HG03565 (cell line): ENCODE data around the gene EGFLAM.

Source experiments
- ATAC-seq: cut with Tn5 transposase; IDR thresholded peaks from one replicate; pipeline ENCODE4 v1.9.1; 2021; ENCODE audit warnings: mild to moderate bottlenecking, moderate library complexity; ENCODE audit not compliant: unreplicated experiment

The EGFLAM gene

GRCh38 chr5:38265546-38266179 is 7.3 kb downstream of the EGFLAM start:
- peak; percentile 77 for ATAC-seq

DNA sequence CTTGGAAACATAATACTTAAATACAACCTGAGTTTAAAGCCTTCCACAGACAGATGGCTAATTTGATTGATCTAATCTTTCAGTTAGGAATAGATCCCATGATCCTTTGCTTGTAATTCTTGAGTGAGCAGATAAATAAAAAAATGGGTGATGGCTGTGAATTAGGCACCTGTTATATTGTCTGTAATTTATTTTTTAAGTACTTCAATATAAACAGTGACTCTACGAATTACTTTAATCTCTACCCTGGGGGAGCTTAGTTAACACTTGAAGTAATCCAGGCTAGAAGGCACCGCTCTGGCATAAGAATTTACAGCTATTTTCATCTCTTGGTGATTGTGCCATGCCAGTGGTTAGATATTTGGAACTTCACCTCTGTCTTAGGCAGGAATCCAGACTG is 9.0 kb downstream of the EGFLAM start:
- ATAC-seq = no peak

DNA sequence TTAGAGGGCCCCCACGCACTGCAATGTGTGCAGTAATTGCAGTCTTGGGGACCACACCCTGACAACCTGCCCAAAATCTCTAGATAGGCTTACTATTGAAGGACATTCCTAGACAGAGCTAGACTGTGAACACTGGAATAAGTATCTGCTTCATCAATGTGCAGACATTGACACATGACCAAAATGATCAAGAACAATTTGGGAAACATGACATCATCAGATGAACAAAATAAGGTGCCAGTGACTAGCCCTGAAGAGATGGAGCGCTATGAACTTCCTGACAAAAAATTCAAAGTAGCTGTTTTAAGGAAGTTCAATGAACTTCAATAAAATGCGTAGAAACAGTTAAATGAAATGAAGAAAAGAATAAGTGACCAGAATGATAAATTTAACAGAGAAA is 15.3 kb downstream of the EGFLAM start:
- ATAC-seq = no peak

DNA sequence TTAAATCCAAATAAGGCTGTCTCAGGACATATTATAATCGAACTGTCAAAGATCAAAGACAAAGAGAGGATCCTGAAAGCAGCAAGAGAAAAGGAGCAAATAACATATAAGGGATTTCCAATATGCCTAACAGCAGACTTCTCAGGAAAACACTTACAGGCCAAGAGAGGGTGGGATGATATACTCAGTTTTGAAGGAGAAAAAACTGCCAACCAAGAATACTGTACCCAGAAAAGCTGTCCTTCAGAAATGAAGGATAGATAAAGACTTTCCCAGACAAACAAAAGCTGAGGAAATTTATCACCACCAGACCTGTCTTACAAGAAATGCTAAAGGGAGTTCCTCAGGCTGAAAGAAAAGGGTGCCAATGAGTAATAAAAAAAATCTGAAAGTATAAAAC is 16.0 kb downstream of the EGFLAM start:
- ATAC-seq = no peak

- no peak for ATAC-seq
These were observed 26.0 kb downstream of the EGFLAM start for GRCh38 chr5:38284384-38284783.

DNA sequence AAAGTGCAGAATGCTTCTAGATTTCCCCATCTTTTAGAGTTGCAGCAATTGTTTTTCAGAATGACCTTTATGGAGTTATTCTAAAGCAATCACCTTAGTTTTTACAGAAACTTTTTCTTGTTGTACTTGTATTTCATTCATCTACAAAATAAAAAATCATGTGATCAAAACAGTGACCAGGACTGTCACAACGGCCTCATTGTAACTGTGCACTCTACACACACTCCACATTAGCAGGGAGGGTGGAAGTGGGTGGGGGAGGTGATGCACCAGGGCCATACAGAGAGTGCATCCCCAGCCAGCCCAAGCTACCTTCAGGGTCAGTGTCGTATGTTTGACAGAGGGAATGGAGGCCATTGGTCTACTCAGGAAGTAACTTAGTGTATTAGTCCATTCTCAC is 26.9 kb downstream of the EGFLAM start:
- ATAC-seq = no peak

DNA sequence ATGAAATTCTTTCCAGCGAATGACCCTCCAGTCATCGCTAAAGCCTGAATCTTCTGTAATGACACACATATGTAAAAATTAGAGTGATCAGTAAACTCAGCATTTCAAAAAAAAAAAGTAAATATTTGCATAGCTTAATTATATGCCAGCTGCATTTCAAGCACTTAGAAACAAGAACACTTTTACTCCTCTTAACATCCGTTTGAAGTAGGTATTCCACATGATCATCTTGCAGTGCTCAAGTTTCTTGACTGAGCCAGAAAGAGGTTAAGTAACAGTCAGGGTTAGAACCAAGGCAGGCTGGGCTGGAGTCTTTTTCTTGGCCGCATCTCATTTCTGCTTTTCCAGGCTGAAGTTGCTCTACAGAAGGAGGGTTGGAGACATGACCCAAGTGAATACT is 27.6 kb downstream of the EGFLAM start:
- no peak for ATAC-seq

GRCh38 chr5:38287124-38287523 is 28.8 kb downstream of the EGFLAM start:
- no peak for ATAC-seq

DNA sequence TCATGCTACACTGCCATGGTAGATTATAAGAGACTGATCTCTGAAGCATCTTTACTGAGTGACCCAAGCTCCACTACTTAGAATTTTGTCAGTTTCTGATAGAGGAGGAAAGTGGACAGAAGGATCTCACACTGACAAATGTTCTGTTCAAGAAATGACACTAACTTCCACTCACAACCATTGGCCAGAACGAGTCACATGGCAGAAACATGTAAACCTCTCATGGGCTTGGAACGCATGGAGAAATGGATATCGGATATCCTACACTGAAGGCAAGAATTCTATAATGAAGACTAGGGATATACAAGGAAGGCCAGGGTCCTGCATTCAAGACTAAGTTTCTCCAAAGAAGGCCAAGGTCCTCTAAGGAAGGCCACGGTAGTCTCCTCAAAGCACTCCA is 31.1 kb downstream of the EGFLAM start:
- ATAC-seq = no peak

GRCh38 chr5:38290028-38290653 is 31.8 kb downstream of the EGFLAM start:
- ATAC-seq = no peak

DNA sequence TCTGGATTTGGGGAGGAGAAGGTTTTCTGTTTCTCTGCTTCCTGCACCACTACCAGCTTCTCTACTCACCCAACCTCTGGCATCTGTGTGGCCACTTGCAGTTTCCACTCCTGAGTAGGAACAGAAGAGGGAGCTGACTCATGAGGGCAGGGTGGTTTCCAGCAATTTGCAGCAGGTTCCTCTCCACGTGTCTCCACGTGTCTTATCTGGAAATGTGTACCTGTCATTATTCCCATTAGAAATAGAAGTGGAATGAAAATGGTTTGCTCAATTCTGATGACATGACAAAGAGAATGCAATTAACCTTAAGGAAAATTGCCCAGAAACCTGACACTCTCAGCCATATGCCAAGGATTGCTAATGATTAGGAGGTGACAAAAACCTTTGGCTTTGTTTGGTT is 33.0 kb downstream of the EGFLAM start:
- no peak for ATAC-seq

DNA sequence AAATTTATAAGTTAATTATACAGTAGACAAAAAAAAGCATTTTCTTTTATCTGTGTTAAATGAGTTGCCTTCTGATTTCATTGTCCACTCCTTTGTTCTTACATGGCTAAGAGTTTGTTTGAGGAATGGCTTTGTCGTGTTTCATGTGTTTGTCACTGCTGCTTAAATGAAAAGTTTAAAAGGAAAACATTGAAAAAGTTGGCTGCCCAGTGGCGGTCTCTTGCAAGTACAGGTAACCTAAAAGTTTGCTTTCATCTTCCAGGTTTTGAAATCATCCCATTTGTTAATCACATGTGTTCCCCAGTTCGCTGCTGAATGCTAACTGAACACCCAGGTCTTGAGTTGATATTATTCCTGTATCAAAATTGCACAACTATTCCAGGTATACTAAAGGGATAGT is 33.9 kb downstream of the EGFLAM start:
- no peak for ATAC-seq

DNA sequence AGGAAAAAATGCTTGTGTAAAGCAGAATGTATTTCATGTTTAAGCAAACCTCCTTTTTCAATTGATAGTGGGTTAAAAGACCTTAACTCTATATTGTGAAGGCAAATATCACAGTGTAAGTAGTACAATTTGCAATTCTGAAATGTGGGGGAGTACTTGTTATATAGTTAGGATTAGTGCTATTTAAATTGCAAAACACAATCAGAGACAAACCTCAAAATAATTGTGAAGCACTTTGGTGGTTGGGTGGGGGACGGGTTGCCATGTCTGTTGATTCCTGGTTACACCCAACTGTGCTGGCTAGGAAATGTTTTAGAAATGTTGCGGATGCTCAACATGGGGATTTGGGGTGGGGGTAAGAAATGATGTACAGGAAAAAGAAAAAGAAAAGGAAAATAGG is 37.4 kb downstream of the EGFLAM start:
- no peak for ATAC-seq

DNA sequence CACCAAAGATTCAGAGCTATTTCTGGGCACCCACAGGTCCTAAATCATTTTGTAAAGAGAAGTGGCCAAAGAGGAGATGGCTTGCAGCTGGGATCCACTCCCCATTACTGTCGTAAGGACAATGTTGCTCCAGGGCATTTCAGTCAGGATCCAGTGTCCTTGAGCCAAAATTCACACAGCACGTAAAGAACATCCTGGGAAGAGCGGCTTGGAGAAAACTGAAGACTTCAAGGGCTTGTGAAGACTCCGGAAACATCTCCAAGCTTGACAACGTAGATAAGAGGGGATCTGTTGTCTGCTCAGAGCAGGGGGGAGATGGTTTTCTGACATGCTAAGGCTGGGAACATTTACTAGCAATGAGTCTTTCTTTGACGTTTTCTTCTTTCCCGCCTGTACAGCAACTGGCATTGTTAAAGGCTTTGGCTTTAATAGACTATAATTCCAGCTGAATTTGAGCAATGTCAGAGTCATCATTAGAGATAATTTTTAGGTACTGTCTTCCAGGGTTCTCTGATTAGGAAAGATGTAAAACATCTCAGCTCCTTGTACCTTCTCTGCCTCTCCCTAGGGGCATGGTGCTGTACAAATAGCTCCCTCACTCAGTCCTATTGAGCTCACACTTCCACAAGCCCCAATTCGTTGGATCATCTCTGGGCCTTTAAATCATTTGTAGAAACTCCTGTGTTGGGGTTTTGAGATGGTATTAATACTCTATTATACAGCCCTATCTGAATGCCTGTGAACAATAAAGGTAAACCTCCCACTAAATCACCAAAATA is 39.7 kb downstream of the EGFLAM start:
- no peak for ATAC-seq

- no peak for ATAC-seq
These were observed 41.2 kb downstream of the EGFLAM start for GRCh38 chr5:38299585-38299984.

DNA sequence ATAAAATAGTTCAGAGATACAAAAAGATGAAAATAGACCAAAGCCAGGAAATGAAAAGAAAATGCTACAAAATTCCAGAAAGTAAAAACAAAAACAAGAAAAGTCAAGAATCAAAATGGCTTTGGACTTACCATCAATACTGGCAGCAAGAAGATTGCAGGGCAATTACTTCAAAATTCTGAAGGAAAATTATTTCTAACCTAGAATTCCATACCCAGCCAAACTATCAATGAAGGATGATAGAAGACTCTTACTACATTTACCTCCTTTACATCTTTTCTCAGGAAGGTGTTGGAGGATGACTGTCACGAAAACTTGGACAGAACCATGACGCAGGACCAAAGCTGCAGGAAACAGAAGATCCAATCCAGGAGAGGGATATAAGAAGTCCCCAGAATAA is 46.8 kb downstream of the EGFLAM start:
- no peak for ATAC-seq

- no peak for ATAC-seq
These were observed 49.5 kb downstream of the EGFLAM start for GRCh38 chr5:38307845-38308244.

GRCh38 chr5:38316544-38317224 is 58.3 kb downstream of the EGFLAM start:
- no peak for ATAC-seq

- ATAC-seq = no peak
These were observed 59.5 kb downstream of the EGFLAM start for GRCh38 chr5:38317868-38318267.

DNA sequence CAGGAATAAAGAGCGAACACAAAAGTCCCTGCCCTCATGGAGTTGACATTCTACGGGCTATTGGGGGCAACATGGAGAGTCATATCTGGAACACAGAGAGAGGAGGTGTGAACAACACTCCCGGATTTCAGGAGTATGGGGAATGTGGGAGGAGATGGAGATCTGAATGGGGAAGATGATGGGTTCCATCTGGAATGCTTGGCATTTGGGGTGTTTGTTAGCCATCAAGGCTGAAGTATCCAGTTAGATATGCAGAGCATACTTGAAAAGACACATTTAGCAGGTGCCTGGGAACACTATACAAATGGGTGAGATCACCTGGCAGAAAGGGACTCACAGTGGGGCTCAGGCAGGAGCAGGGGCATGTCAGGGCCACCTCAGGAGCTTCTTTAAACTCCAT is 61.1 kb downstream of the EGFLAM start:
- no peak for ATAC-seq

- ATAC-seq = no peak
These were observed 63.6 kb downstream of the EGFLAM start for GRCh38 chr5:38321978-38322377.
